Putamen (tissue), 1 donor: ENCODE results near the gene DGCR8.

Experiments
- DNase-seq: peaks from one replicate; pipeline ENCODE4 v3.0.0-alpha.2; 2016; ENCODE audit warnings: low spot score

The DGCR8 gene

GRCh38 chr22:20109411-20110358 is 29.6 kb downstream of the DGCR8 start:
- DNase-seq, result no peak

- no peak for DNase-seq
These were observed 30.4 kb downstream of the DGCR8 start for GRCh38 chr22:20110359-20110985.

DNA sequence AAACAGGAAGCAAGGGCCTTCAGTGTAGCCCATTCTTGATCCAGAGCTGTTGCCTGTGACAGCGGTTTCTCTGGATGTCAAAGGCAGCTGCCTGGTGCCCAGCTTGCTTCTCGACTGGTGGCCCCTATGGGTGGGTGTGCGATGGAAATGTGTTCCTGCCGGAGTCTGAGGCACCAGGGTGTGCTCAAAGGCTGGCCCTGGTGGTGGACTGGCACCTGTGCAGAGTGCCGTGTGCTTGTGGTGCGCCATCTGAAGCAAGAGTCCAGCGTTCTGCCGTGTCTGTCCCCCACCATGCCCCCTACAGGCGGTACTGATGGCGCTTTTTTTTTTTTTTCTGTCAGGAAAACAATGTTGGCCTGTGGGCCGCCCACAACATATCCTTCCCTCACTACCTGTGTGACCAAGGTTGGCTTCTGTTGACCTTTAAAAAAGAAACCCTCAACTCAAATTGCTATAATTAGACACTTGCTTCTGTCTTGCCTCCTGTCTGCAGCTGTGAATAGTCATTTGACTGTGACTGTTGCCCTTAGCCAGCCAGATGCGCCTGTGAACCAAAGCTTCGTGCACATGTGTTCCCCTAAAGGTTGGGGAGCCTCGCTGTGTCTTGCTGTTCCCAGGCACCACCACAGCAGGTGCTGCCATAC is 31.1 kb downstream of the DGCR8 start:
- no peak for DNase-seq

DNA sequence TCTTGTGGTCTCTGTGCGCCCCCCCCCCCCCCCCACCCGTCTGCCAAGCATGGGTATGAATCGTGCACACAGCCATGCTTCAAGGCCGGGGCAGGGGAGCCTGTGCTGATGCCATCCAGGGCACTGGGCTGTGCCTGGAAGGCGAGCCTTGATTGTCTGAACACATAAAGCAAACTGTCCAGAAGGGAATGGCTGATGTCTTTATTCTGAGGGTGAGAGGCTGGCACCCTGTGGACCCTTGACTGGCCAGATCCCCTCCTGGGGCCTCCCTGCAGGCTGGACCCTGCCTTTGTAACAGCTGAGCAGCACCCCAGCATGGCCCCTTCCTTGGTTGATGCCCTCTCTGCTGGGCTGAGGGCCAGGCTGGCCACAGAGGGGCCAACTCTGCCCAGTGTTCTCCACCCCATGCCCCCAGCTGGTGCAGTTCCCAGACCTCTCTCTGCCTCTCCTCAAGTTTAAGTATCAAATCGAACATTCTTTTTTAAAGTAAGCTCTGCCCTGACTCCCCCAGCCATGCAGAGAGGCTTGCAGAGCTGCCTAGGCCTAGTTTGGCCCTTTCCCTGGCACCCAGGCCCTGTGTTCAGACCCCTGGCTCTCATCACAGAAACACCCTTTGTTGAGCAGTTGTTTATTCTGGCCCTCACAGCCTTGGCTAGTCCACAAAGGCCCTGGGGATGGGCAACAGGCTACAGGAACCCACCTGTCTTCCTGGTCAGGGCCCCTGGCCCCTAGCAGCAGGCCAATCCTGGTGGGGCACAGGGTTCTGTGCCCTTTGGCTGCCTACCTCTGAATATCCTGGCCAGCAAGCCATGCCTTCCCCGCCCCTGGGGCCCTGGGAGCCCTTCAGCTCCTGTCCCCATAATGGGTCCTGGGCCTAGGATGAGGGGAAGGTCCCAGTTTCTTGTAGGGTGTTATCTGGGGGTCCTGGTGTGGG is 31.9 kb downstream of the DGCR8 start:
- no peak for DNase-seq

- no peak for DNase-seq
These were observed 32.8 kb downstream of the DGCR8 start for GRCh38 chr22:20112623-20113511.

DNA sequence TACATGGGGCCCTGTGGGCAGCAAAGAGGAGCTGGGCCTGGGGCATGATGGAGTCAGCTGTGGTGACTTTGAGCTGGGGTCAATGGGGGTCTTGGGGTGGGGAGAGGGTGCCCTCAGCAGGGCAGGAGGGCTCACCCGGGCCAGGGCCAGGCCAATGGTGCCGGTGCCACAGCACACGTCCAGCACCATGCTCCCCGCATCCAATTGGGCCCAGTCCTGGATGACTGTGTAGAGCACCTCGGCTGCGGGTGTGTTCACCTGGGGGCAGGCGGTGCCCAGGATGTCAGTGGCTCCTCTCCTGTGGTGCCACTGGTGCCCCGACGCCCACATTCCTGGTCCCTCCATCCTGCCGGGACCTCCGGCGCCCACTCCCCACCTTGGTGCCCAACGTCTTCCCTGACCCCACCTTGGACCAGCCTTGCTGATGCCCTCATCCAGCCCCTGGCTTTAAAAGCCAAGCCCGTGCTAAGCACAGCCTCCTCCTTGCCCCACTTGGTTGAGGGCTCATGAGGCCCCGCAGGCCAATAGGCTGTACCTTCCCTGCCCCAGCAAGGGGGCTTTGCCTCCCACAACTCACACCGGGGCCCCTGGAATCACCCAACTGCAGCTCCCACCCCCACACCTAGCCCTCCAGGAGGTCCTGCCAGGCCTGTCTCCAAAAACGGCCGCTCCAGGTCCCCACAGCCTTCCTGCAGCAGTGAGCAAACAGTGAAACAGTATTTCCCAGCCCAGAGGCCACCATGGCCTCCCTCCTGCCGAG is 33.7 kb downstream of the DGCR8 start:
- DNase-seq, result no peak

GRCh38 chr22:20114506-20115475 is 34.8 kb downstream of the DGCR8 start:
- DNase-seq, result no peak

DNA sequence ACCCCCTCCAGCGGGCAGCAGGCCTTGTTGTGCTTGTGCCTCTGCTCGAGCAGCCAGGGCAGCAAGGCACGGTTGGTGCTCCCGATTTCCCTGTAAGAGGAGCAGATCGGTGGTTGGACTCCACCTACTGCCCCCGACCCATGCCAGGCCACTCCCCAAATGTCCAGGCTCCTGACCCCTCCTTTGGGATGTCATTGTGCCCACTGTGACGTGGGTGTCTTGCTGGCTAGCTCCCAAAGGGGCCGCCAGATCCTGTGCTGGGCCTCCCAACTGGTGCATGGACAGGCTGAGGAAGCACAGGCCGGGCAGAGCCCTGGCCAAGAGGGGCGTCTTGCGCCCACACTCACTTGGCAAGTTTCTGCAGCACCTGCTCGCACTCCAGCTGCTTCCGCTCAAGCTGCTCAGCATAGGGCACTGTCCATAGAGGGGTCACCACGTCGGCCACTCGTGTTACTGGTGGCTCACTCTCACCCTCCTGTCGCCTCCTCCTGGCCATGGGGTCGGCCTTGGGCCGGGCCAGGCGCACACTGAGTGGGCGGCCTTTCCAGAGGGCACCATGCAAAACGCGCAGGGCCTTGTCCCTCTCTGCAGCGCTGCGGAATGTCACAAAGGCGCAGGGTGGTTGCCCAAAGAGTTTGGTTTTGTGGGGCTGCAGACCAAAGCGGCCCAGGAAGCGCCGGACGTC is 35.8 kb downstream of the DGCR8 start, which contains the start of gene RANBP1:
RANBP1 (plus strand) TSS at position 414 of the 685 bp plus-strand sequence; CDS start at position 495, 81 bp downstream.
- no peak for DNase-seq

DNA sequence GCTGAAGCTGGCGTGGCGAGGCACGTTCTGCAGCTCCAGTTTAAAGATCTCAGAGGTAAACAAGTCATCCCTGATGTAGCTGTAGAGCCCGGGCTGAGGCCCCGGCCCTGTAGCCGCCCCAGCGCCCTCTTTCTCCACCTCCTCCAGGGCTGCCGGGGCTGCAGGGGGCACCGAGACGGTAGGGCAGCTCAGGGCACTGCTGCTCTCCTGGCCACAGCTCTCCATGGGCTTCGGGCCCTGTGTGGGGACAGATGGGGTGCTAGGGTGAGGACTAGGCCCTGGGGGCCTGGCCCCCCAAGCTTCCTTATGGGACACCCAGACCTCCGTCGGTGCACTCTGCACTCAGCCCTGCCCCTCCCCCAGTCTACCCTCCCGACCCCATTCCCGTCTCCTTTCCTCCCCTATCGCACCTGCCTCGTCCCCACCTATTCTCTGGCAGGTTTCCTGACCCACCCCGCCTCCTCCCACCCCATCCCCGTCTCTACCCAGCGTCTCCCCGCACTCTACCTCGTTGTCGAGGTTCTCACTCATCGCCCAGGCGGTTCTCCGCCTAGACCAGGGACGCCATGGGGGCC is 36.4 kb downstream of the DGCR8 start:
- DNase-seq, result no peak

DNA sequence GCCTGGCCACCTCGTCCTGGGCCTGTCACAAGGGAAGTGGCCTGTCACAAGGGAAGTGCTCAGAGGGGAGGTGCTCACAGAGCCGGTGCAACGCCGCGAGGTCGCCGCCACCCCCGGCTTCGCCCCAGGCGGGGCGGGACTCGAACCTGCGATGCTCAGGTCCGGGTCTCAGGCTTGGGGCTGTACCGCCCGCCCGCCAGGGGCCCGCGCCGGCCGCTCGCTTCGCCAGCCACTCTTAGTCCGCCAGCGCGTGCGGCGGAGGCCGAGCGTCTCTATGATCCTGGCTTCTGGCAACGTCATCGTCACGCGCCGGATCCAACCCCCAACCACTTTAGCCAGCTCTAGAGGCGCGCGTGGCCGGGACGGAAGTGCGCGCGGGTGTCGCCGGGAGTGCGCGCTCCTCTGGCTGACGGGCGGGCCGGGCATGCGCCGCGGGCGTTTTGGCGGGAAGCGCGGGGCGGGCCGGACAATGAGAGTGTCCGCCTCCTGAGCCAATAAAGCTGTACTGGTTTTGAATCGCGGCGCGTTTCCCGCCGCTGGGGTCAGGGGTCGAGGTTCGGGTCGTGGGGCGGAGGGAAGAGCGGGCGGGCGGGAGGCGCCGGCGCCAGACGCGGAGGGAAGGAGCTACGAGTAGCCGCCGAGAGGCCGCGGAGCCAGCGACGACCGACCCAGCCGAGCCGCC is 37.1 kb downstream of the DGCR8 start, which contains the start of gene TRMT2A:
TRMT2A (minus strand) TSS at position 276 of the 682 bp plus-strand sequence. CDS start 320 bp downstream, outside the sequence.
- peak; percentile 96 for DNase-seq

DNA sequence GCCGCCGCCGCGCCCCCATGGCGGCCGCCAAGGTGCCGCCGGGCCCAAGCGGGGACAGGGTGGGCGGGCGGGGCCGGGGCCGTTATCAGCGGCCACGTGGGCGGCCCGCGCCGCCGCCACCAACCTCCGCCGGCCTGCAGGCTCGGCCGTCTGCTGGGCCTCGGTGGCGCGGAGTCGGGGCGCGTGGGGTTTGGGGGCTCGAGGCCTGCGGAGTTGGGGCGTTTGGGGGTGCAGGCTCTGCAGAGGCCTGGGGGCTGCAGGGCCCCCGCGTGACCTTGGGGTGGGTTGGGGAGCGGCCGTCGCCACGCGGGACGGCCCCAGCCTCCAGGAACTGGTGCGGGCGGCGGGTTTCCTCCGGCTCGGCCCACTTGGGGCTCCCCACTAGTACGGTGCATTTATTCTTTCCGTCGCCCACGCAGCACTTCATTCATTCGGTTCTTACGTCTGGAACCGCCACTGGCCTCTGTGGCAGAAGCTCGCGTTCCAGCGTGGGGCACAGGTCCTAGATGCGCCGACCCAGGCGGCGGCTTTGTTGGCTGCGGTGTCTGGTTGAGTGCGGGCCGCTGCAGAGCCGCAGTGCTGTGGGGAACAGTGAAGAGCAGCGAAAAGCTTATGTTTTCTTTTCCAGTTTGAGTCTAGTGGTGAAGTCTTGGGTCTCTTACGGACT is 37.7 kb downstream of the DGCR8 start:
- DNase-seq, result no peak

GRCh38 chr22:20118300-20119020 is 38.4 kb downstream of the DGCR8 start:
- no peak for DNase-seq

- DNase-seq, result no peak
These were observed 41.9 kb downstream of the DGCR8 start for GRCh38 chr22:20121856-20122415.

DNA sequence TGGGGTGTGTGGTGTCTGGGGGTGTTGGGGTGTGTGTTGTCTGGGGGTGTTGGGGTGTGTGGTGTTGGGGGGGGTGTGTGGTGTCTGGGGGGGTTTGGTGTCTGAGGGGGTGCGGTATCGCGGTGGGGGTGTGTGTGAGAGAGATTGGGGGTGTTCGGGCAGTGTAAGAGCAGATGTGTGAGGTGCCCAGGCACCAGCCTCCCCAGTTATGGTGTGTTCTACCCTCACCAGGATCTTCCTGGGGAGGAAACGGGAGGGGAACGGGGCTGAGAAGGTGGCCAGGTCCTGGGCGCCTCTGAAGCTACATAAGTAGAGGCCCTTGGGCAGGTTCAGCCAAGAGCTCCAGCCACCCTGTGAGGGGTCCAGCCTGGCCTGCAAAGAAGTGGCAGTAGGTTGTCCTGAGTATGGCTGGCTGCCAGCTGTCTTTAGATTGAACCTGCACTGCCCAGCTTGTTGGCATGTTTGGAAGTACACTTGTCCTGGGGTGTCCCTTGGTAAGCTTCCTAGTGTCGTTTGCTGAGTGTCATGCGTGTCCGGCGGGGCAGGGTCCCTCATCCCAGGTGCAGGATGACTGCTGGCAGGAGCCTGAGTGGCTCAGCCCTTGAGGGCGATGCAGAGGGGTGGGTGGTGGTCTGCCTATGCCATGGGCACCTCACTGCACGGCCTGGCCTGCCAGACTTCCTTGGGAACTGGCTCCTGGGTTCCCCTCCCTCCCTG is 43.5 kb downstream of the DGCR8 start:
- DNase-seq, result no peak
